Umbilical cord (tissue), 2 donors: Measurements from ENCODE around the gene COL5A2. TPM values are rescaled to one million over a fixed set of nuclear protein-coding genes. Genes with fewer than 3 reads are reported as not detected.

Experiments used
- DNase-seq: peaks from one replicate; pipeline ENCODE4 v3.0.0-alpha.2; 2015; ENCODE audit warnings: low spot score
- total RNA-seq: library from RNA; depleted of rRNA; stranded (reverse); fragments of >200 nt; gene quantifications from one replicate; pipeline ENCODE4 v1.2.3, GENCODE V29; 2014; ENCODE audit warnings: low replicate concordance; ENCODE audit not compliant: insufficient read depth

The COL5A2 gene
- 2,163 TPM for total RNA-seq

DNA sequence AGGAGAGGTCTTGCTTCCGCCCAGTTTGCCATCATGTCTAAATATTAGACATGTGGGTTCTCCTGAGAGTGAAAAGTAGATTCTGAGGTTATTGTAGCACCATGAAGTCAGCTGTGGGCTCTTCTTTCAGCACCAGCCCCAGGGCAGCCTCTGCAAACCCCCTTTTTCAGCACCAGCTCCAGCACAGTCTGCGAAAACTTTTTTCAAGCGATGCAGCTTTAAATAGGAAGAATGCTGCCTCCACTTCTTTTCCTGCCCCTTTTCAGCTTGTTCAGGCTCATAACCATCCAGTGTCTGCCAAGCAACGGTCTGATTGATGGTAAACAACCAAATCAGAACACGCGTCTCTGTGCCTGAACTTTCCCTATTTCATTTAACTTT, at the start of gene COL5A2:
Gene COL5A2, minus strand, starts transcription at position 192 of the 381 bp plus-strand sequence. Its CDS starts 157 bp downstream, at position 35.
- DNase-seq = peak; percentile 97

DNA sequence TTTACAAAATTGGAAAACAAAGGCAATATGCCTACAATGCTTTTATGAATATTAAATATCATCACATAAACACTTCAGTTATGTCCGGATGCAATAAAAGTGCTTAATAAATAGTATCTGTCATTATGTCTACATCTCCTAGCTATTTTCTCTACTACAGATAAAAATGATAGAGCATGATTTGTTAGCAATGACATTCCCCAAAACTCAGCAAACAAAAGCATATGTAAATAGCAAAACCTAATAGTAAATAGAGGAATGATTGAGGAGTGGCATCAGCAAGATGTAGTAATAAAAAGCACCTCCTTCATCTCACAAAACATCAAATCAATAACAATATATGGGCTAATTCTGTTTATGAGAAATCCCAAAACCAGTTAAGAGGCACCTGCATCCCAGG, 46.5 kb upstream of the COL5A2 start:
- no peak for DNase-seq

DNA sequence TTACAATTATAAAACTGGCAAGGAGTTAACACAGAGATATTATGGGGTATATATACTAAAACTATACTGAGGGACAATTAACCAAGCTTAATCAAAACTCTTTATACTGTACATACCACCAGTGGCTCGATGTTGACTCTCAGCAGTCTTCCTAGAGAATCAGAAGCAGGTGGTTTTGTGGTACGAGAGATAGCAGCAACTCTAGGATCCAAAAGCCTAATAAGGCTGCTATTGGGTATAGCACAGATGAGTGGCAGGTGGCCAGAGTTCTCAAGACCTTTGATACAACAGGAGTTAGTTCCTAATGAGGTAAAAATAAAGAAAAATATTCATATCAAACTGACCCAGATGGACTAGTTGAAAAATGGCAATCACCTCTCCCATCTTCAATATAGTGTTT, 45.5 kb upstream of the COL5A2 start:
- no peak for DNase-seq

DNA sequence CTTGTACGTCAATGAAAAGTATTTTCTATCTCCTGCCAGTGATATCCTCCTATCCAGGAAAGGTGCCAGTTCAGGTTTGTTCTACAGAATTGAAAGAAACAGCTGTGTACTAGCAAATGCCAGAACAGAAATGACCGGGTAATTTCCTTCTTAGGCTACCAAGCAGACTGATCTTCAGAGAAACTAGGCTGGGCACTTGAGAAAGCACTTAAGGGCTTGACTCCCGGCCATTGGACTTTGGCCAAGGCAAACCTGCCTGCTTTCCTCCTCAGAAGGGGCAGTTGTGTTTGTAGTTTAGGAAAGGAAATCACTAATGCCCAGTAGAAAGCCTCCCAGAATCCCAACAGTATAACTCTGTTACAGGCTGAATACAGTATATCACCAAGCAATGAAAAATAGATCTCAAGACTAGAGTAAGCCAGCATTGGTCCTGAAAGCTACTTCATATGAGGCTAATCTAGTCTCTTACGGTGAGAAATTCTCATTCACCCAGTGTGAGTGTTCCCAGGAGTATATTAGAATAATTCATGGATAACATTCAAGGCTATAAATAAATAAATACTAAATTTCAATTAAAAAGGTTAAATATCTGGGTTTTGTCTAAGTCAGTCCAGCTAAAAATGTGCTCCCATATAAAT, 43.0 kb upstream of the COL5A2 start:
- peak; percentile 75 for DNase-seq

DNA sequence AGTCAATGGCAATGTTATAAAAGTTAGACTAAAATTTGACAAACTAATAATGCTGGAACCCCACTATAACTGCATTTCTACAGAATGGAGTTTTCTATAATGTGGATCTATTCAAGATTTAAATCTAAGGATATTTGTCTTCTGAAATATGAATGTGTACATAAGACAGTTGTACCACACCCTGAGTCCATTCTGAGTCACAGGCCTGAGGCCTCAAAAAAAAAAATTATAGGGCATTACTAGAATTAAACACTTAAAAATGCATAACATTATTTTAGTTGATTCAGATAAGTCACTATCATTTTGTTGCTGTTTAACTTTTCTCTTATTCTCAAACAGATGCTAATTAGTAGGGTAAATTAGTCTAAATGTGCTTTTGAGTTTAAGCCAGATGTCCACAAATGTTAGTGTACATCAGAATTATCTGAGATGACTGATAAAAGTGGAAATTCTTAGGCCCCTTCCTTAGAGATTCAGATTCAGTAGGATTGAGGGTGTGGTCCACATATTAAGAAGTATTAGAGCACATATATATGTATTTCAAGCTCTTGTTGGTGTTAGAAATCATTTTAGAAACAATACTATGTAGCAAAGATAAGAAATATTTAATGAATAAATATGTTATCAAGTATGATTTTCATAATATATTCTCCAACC, 42.4 kb upstream of the COL5A2 start:
- peak; percentile 66 for DNase-seq

DNA sequence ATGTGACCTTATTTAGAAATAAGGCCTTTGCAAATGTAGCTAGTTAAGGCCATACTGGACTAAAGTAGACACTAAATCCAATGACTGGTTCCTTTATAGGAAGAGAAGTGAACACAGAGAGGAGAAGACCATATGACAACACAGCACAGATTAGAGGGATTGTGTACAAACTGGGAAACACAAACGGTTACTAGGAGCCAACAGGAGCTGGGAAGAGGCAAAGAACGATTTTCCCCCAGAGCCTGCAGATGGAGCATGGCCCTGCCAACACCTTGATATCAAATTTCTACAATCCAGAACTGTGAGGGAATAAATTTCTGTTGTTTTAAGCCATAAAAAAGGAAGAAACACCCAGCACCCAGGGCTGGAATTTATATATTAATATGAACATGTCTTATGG, 38.7 kb upstream of the COL5A2 start:
- DNase-seq = peak; percentile 22

DNA sequence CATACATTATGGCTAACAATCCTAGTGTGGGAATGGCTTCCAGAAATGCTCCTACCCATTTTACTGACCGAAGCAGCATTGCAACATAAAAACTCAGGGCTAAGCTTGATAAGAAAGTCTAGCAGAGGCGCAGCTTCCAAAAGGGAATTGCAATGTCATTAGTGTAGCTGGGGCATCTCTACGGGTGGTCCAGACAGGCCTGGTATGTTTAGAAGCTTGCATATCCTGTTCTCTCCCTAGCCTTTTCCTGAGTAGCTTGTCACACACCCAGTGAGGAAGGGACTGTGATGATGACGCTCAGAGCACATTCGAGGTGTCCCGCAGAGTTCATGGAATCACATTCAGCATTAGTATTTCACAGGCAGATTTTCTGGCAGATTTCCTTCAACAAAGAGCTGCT, 38.0 kb upstream of the COL5A2 start:
- peak; percentile 92 for DNase-seq

DNA sequence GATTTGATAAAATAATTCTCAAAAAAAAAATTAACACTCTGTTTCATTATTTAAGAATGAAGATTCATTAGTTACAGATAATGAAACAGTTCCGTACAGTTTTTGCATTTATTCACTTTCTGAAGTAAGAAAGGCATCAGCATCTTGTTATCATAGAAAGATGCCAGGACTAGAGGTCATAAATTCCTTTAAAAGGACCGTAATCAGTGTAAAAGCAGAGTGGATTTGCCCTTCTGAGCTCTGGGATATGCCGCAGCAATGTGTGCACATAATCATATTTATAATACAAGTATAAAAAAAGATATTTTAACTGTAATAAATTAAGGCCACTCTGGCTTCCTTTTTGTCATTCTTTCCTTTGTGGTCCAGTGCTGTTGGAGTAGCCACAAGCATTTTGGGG, 37.5 kb upstream of the COL5A2 start:
- DNase-seq = peak; percentile 89

DNA sequence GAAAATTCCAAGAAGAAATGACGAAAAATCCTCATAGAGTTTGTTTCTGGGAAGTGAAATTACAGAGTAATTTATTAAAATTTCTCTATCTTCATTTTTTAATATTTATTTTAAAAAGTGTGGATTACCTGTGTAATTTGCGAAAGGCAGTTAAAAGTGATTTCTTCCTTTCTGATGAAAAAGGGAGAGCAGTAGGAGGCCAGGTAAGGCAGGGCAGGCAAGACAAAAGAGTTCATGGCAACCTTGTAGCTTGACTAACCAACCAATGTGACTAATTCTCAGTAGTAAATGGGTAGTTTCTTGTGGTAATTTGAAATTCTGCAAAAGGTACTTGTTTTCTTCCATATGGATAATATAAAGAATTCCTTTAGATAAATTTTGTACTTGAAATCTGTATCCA, 34.9 kb upstream of the COL5A2 start:
- no peak for DNase-seq

DNA sequence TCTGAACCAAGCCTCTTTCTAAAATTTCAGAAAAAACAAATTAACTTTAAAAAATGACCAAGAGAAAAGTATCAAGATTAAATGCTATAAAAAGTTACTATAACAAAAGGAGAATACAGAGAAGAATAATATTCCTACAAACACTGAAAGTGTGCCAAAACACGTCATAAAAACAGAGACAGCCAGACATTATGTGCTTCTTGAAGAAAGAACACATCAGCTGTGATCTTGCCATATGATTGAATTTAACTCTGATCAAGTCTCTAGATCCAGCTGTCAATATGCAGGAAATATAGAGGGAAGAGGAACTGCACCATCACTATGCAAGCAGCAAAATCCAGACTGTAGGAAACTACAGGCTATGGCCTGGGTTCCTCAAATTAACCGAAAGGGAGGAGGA, 33.7 kb upstream of the COL5A2 start:
- peak; percentile 51 for DNase-seq

DNA sequence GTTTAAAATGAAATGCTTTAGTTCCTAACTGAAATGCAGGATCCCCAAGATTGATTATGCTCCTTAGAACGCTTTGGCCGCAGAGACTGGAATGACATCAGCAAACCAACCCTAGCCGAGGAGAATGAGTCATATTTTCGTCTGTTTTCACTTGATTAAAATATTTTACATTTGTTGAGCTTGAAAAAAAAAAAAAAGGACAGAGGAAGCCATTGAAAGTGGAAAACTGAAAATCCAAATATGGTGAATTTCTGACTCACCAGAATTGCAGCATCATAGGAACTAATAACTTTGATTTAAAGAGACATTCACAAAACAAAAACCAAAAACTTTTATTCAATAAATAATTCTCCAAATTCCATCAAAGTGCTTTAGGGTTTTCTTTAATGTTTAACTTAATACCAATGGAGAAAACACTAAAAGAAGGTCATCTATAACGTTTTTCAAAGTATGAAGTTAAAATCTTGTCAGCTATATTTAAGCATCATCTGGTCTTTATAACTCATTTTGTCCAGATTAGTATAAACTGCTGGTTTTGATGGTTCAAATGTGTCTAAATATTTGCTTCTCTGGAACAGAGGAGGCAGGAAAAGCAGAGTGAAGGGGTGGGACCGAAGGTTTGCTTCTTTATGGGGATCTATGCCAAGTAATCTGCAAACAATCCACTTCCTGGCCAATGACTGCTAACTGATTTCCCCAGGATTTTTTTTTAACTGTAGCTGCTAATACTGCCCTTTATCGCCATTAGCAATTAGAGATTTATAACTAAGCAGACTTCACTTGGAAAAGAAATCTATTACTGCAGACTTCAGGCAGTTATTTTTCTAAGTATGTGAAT, 30.9 kb upstream of the COL5A2 start:
- DNase-seq = peak; percentile 95

DNA sequence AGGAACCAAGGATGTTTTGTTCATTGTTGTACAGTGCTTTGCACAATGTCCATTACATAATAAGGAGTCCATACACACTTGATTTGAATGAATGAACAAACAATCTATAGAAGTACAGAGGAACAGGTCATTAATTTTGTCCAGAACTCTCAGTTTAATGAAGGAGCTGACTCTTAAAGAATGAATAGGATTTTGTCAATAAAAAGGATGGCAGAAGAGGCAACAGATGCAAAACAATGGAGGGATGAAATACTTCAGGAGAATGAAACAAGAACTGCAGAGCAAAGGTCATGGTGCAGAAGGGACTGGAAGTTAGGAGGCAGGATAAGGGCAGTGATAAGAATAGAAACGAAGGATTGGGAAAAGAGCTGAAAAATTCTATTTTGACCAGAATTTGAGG, 28.7 kb upstream of the COL5A2 start:
- DNase-seq = no peak

DNA sequence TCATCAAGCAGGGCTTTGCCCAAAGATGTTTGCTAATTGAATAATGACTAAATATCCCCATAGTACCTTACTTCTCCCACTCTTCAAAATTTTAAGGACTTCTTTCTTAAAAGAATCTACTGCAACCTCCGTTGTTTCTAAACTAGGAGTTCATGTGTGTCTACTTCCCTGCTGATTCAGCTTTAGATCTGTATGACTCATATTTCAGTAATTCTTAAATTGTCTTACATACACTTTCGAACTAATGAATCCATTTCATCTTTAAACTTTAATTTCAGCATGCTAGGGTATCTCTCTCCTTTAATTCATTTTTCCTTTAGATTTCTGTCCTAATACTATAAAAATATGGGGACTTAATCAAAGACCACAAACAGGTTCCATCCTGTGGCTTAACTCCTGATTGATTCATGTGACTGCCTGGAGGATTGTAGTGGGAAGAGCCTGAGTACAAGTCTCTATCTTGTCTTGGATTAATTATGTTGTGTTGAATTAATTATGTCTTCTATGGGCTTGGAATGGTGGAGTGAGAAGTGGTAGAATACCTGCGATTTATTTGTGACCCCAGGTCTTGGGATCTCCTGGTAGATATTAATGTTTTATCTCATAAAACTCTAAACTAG, 24.9 kb upstream of the COL5A2 start:
- DNase-seq = peak; percentile 36

DNA sequence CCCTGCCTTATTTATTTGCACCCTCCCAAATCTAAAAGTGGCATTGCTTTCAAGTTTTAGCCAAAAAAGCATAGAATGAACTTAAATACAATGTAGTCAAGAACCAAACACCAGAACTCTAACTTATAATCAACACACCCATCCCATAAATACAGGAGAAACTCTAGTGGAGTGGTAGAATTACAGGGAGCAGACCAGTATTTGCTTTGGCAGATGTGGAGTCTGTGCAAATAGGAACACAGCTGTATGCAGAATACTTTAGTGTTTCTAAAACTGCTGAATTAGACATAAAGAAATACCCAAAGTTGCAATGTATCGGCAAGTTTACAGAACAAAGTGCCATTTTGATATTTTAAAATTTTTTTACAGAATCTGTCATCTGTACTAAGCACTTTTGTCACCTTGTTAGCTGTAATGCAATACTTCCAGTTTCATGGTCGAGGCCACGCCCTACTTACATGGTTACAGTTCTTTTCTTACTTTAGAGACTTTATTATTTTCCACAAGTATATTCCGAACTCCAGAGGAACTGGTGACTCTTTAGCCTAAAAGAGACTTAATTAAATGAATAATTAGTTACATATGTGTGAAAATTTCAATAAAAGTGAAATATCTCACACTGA, 23.7 kb upstream of the COL5A2 start:
- DNase-seq = no peak

DNA sequence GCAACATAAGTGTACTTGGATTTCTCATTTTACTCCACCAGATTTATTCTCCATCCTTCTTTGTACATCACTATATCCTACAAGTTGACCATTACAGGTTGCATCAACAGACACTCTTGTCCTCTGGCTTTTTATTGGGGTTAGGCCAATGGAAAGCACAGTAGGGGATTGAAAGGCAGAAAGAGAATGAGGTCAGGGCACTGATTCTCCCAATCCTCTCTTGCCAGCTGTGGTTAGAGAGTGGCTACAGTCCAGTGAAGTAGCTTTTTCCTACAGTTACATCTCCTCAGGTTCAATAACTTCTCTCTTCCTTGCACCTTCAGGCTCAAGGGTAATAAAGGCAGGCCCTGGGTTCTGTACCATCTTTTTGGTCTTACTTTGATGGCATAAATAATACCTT, 20.2 kb upstream of the COL5A2 start:
- no peak for DNase-seq

DNA sequence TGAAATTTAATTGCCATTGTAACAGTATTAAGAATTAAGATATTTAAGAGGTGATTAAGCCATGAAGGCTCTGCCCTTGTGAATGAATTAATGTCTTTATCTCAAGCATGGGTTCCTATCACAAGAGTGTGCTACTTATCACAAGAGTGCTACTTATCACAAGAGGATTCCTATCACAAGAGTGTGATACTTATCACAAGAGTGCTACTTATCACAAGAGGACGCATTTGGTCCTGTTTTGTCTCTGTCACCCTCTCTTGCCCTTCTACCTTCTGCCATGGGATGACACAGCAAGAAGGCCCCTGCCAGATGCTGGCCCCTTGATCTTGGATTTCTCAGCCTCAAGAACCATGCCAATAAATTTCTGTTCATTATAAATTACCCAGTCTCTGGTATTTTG, 13.2 kb upstream of the COL5A2 start:
- no peak for DNase-seq

DNA sequence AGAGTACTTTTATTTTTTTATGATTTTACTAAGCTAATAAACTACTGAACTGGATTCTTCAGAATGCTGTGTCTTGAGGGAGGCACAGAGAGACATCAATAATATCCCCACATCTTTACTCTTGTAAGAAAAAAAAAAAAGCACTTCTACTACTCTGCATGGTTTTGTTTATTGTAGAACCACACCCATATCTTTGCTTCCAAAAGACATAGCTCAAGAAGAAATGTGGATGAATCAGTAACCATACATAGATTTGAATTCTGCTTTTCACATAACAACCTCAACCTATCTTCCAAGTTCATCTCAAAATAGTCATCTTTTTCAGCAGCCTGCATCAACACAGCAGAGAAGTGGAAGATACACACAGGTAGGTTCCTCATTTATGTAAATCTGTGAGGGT, 12.2 kb upstream of the COL5A2 start:
- no peak for DNase-seq

DNA sequence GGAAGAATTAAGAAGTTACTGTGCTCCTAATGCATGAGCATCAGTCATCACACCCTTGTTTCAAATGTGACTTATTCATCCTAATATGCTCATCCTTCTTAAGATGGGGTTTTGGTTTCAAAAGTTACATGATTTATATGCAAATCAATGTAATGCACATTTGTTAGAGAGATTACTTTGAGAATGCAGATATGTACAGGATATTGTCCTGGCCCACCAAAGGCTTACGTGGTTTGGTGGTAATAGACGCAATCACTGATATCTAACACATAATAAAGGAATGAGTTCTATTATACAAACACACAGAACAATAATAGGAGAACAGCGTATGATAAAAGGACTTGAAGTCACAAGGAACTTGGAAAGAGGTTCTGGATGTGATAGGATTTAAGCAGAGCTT, 11.1 kb upstream of the COL5A2 start:
- DNase-seq = no peak

DNA sequence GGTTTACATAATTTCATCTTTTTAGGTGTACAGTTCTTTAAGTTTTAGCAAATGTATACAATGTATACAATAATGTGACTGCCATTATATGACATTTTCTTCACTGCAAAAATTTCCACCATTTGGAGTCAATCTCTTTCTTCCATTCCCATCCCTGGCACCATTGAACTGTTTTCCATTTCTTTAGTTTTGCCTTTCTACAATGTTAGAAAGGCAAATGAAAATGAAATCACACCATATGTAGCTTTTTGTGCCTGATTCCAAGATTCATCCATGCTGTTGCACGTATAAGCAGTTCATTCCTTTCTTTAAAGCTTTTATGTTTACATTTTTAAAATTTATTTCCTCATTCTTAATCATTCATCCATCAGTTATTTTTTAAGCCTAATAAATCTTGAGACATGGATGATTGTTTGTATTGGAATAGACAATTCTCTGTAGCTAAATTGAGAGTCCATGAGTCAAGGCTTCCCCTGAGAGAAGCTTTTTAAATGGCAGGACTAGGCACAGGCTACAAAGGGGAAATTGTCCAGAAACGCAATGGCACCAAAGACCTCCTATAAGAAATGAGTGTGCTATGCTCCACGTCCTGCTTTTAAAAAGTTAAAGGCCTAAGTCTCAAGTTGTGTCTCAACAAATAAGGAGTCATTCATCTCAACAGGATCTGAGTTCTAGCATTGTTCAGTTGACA, 8.7 kb upstream of the COL5A2 start:
- DNase-seq = no peak

DNA sequence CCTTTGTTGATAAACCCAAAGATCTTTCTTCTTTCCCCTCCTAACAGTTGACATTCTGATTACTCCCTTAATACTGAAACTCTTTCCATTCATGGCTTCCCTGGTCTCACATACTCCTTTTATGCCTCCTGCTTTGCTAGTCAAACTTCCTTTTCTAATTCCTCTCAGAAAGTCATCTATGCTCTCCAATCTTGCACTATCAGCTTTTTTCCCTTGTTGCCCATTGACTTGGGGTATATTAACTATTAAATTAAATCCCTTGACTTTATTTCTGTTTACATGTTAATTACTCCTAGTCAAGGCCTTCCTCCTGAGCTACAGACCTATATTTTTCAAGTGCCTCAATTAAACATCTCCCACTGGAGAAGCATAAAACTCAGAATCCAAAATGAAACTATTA, 3.6 kb upstream of the COL5A2 start:
- DNase-seq = no peak

DNA sequence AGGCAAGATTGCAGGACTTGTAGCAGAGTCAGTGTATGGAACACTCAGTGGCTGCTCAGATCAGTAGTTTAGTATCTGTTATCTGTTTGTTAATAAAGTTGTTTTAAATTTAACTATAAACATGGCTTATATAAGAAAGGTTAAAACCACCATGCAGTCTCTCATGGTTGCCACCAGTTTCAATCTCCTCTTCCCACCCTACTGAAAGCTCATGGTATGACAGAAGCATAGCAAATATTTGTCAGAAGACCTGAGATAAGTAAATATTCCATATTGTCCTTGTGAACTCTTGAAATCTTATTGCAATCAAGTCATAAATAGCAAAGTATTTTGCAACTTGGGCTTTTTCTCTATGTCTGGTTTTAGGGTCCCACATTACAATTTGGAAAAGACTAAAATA, 2.1 kb upstream of the COL5A2 start:
- no peak for DNase-seq
